ENCODE data around the gene CES4A.
"Not testable (repeated sequence)": the region's sequence is repeated elsewhere in the genome, so short reads cannot be mapped to it uniquely, and the experiment has no call there.

Gene CES4A

GRCh38 chr16:66988197-66988788, at the start of gene CES4A:
Gene CES4A, plus strand, starts transcription at chr16:66988589. Its CDS starts 184 bp downstream, at chr16:66988773.
- DNase-seq: no peak

GRCh38 chr16:66939366-66939765, 49.0 kb upstream of the CES4A start:
- DNase-seq: no peak

GRCh38 chr16:66940236-66940635, 48.2 kb upstream of the CES4A start:
- no peak for DNase-seq

- DNase-seq: no peak
Observed at GRCh38 chr16:66942981-66943380, 45.4 kb upstream of the CES4A start.

GRCh38 chr16:66943426-66944053, 44.8 kb upstream of the CES4A start:
- DNase-seq: no peak

- no peak for DNase-seq
Observed at GRCh38 chr16:66944054-66944441, 44.3 kb upstream of the CES4A start.

- not testable (repeated sequence) for DNase-seq
Observed at GRCh38 chr16:66944971-66945370, 43.4 kb upstream of the CES4A start.

GRCh38 chr16:66945939-66946338, 42.5 kb upstream of the CES4A start:
- DNase-seq: no peak

- DNase-seq: no peak
Observed at GRCh38 chr16:66946541-66946940, 41.8 kb upstream of the CES4A start.

GRCh38 chr16:66946974-66947301, 41.5 kb upstream of the CES4A start:
- DNase-seq: no peak

- DNase-seq: peak; percentile 86
Observed at GRCh38 chr16:66947302-66948065, 40.9 kb upstream of the CES4A start.

- DNase-seq: no peak
Observed at GRCh38 chr16:66948134-66948836, 40.1 kb upstream of the CES4A start.

- DNase-seq: no peak
Observed at GRCh38 chr16:66948837-66949225, 39.6 kb upstream of the CES4A start.

- no peak for DNase-seq
Observed at GRCh38 chr16:66949472-66949871, 38.9 kb upstream of the CES4A start.

GRCh38 chr16:66950437-66950836, 38.0 kb upstream of the CES4A start:
- no peak for DNase-seq

GRCh38 chr16:66950971-66951790, 37.2 kb upstream of the CES4A start:
- DNase-seq: no peak

GRCh38 chr16:66952430-66953110, 35.8 kb upstream of the CES4A start:
- no peak for DNase-seq

- no peak for DNase-seq
Observed at GRCh38 chr16:66953462-66954096, 34.8 kb upstream of the CES4A start.

GRCh38 chr16:66954097-66954659, 34.2 kb upstream of the CES4A start:
- peak; percentile 77 for DNase-seq

- DNase-seq: not testable (repeated sequence)
Observed at GRCh38 chr16:66955363-66956153, 32.8 kb upstream of the CES4A start.

- not testable (repeated sequence) for DNase-seq
Observed at GRCh38 chr16:66956154-66956457, 32.3 kb upstream of the CES4A start.
